Aorta (tissue), 5 donors: ENCODE results near the gene CETN2. TPM values are rescaled to one million over a fixed set of nuclear protein-coding genes. Genes with fewer than 3 reads are reported as not detected.

Experiments used
- ATAC-seq: fragments of 200-7000 bp; cut with Tn5 transposase; one replicate; pipeline ENCODE4 v1.9.1; 2022; ENCODE audit warnings: moderate library complexity; ENCODE audit not compliant: low FRiP score
- DNase-seq, 2 donors: peaks; one replicate each; pipeline ENCODE4 v3.0.0-alpha.2; 2020
- H3K27ac ChIP-seq, 2 donors: one replicate each; pipeline ENCODE4 v1.5.1; 2013; ENCODE audit warnings: low read length in 2 of 2, mild to moderate bottlenecking in 2 of 2, moderate library complexity in 2 of 2, control low read depth in 1 of 2, inconsistent platforms in 1 of 2, low read depth in 1 of 2
- H3K27me3 ChIP-seq, 2 donors: one replicate each; pipeline ENCODE4 v1.6.1; 2013; ENCODE audit warnings: control low read depth in 1 of 2, low read length in 1 of 2, mild to moderate bottlenecking in 1 of 2, moderate library complexity in 1 of 2; ENCODE audit not compliant: insufficient read depth in 2 of 2, control insufficient read depth in 1 of 2
- H3K36me3 ChIP-seq, 2 donors: one replicate each; pipeline ENCODE4 v1.6.1; 2013; ENCODE audit warnings: control low read depth in 1 of 2, low read length in 1 of 2, mild to moderate bottlenecking in 1 of 2; ENCODE audit not compliant: insufficient read depth in 2 of 2, control insufficient read depth in 1 of 2
- H3K4me1 ChIP-seq, 2 donors: one replicate each; pipeline ENCODE4 v1.6.1; 2013; ENCODE audit warnings: low read length in 2 of 2, control low read depth in 1 of 2, mild to moderate bottlenecking in 1 of 2, moderate library complexity in 1 of 2; ENCODE audit not compliant: insufficient read depth in 2 of 2, control insufficient read depth in 1 of 2
- H3K4me3 ChIP-seq, 2 donors: one replicate each; pipeline ENCODE4 v1.5.1; 2013; ENCODE audit warnings: low read length in 2 of 2, control low read depth in 1 of 2, mild to moderate bottlenecking in 1 of 2
- H3K9me3 ChIP-seq: one replicate; pipeline ENCODE4 v1.6.1; 2013; ENCODE audit warnings: mild to moderate bottlenecking, low read length; ENCODE audit not compliant: control insufficient read depth
- WGBS, 2 donors: extraction: QIAGEN DNeasy Blood & Tissue Kit; methylation state at CpG; one replicate each; pipeline ENCODE4 v1.1.7; 2013; 5-methylcytosine and 5-hydroxymethylcytosine counted together
- intact Hi-C, 2 donors: fragments of 100-400 bp; cut with DNase I; formaldehyde crosslinking; loops; one replicate each; pipeline versions ENCODE4 v1.14.2 to v1.15.0; 2022
- polyA plus RNA-seq, 2 donors: library from polyadenylated mRNA; stranded (reverse); fragments of 200-250 nt; gene quantifications; one replicate each; pipeline ENCODE4 v1.2.3, GENCODE V29; 2013
- total RNA-seq, 2 donors: library from RNA; stranded (reverse); fragmentation: NEBNext Ultra II Directional; extraction: Animal tissue kit (Norgen Biotek cat#: 25700); gene quantifications; one replicate each; pipeline ENCODE4 v1.2.1, GENCODE V29; 2021
- donor health status: healthy with polysubstance abuse.
- donor health status: Bipolar disorder and iron deficiency.
- donor health status: DM: no; HTN: no; CAD: no.
- donor health status: DM: no; HTN: no; CAD: no.
- donor health status: DM: yes; HTN: yes; CAD: no.

The CETN2 gene
- total and polyA plus RNA-seq, 4 donors: 22.1 to 38.9 (median 30.8) TPM

GRCh38 chrX:152821145-152821765, 9.3 kb downstream of the CETN2 start:
- Histone ChIP-seq H3K4me1 (no peaks in the 10 kb centered on the region), H3K27ac (no peak overlapping the region), H3K9me3 (no peaks in the 10 kb centered on the region), H3K27me3 (no peaks in the 10 kb centered on the region), H3K36me3 (no peaks in the 10 kb centered on the region), H3K4me3 (no peak overlapping the region)
- ATAC-seq: no peak
- WGBS, 2 donors: 45 to 47% methylated on average over 3 of the region's 3 CpGs
- intact Hi-C loops: no loop called here
- DNase-seq: no peak

- H3K36me3 ChIP-seq: no peaks in the 10 kb centered on the region
- WGBS, 2 donors: 68 to 90% methylated on average over 7 of the region's 7 CpGs
- H3K4me1 ChIP-seq: no peaks in the 10 kb centered on the region
- H3K27me3 ChIP-seq: no peaks in the 10 kb centered on the region
- H3K27ac ChIP-seq: no peak overlapping the region
- no peaks in the 10 kb centered on the region for H3K9me3 ChIP-seq
- H3K4me3 ChIP-seq: no peak overlapping the region
- ATAC-seq (no peak), DNase-seq (no peak)
- intact Hi-C loops: no loop called here
Observed at GRCh38 chrX:152819732-152820131, 10.8 kb downstream of the CETN2 start.

GRCh38 chrX:152819266-152819665, 11.3 kb downstream of the CETN2 start:
- DNase-seq: no peak
- Histone ChIP-seq H3K27ac (no peak overlapping the region), H3K27me3 (no peaks in the 10 kb centered on the region)

GRCh38 chrX:152818356-152818755, 12.2 kb downstream of the CETN2 start:
- ATAC-seq (no peak), DNase-seq (no peak)
- Histone ChIP-seq H3K27me3 (no peaks in the 10 kb centered on the region), H3K36me3 (no peaks in the 10 kb centered on the region), H3K27ac (no peak overlapping the region), H3K4me3 (no peak overlapping the region), H3K9me3 (no peaks in the 10 kb centered on the region), H3K4me1 (no peaks in the 10 kb centered on the region)
- intact Hi-C loops: no loop called here
- WGBS, 2 donors: 63 to 83% methylated on average over 5 of the region's 5 CpGs

More at GRCh38 chrX:152819266-152819665, 11.3 kb downstream of the CETN2 start:
- intact Hi-C loops: no loop called here
- H3K9me3 ChIP-seq: no peaks in the 10 kb centered on the region
- ATAC-seq: no peak
- WGBS, 2 donors: 58 to 75% methylated on average over 2 of the region's 2 CpGs
- H3K36me3 ChIP-seq: no peaks in the 10 kb centered on the region
- H3K4me1 ChIP-seq: no peaks in the 10 kb centered on the region
- no peak overlapping the region for H3K4me3 ChIP-seq

GRCh38 chrX:152817078-152817764, 13.3 kb downstream of the CETN2 start:
- intact Hi-C loops: no loop called here
- no peak for DNase-seq
- Histone ChIP-seq H3K27me3 (no peaks in the 10 kb centered on the region), H3K4me3 (no peak overlapping the region), H3K9me3 (no peaks in the 10 kb centered on the region), H3K27ac (no peak overlapping the region), H3K4me1 (no peaks in the 10 kb centered on the region), H3K36me3 (no peaks in the 10 kb centered on the region)
- 29 to 33% methylated on average over 6 of the region's 6 CpGs for WGBS, 2 donors
- no peak for ATAC-seq

GRCh38 chrX:152814048-152814447, 16.5 kb downstream of the CETN2 start:
- 50 to 68% methylated on average over 5 of the region's 5 CpGs for WGBS, 2 donors
- no peak overlapping the region for H3K4me3 ChIP-seq
- no peak overlapping the region for H3K27ac ChIP-seq
- no peaks in the 10 kb centered on the region for H3K36me3 ChIP-seq
- H3K27me3 ChIP-seq: no peaks in the 10 kb centered on the region
- intact Hi-C loops: no loop called here
- DNase-seq (no peak), ATAC-seq (no peak)
- no peaks in the 10 kb centered on the region for H3K9me3 ChIP-seq
- H3K4me1 ChIP-seq: no peaks in the 10 kb centered on the region

- Histone ChIP-seq H3K27ac (no peak overlapping the region), H3K27me3 (no peaks in the 10 kb centered on the region), H3K36me3 (no peaks in the 10 kb centered on the region), H3K9me3 (no peaks in the 10 kb centered on the region), H3K4me3 (no peak overlapping the region), H3K4me1 (no peaks in the 10 kb centered on the region)
- DNase-seq (no peak), ATAC-seq (no peak)
- 42 to 46% methylated on average over 5 of the region's 5 CpGs for WGBS, 2 donors
- intact Hi-C loops: no loop called here
Observed at GRCh38 chrX:152813206-152813605, 17.4 kb downstream of the CETN2 start.

GRCh38 chrX:152810403-152810802, 20.2 kb downstream of the CETN2 start:
- ATAC-seq: no peak
- intact Hi-C loops: no loop called here
- no peaks in the 10 kb centered on the region for H3K27me3 ChIP-seq

GRCh38 chrX:152806035-152806434, 24.5 kb downstream of the CETN2 start:
- DNase-seq (no peak), ATAC-seq (no peak)
- no peaks in the 10 kb centered on the region for H3K36me3 ChIP-seq
- H3K4me3 ChIP-seq: no peak overlapping the region
- H3K4me1 ChIP-seq: no peaks in the 10 kb centered on the region
- WGBS, 2 donors: 62 to 72% methylated on average over 4 of the region's 4 CpGs
- intact Hi-C loops: no loop called here
- H3K27ac ChIP-seq: no peak overlapping the region
- no peaks in the 10 kb centered on the region for H3K9me3 ChIP-seq
- H3K27me3 ChIP-seq: no peaks in the 10 kb centered on the region

More at GRCh38 chrX:152810403-152810802, 20.2 kb downstream of the CETN2 start:
- Histone ChIP-seq H3K4me3 (no peak overlapping the region), H3K9me3 (no peaks in the 10 kb centered on the region), H3K27ac (no peak overlapping the region), H3K4me1 (no peaks in the 10 kb centered on the region), H3K36me3 (no peaks in the 10 kb centered on the region)
- no peak for DNase-seq
- 40 to 43% methylated on average over 4 of the region's 4 CpGs for WGBS, 2 donors
